Type B pancreatic cell (in vitro differentiated cells): Measurements from ENCODE around the gene WDR4. TPM values are rescaled to one million over a fixed set of nuclear protein-coding genes. Genes with fewer than 3 reads are reported as not detected.

ENCODE experiments used
- DNase-seq: peaks from one replicate; pipeline ENCODE4 v3.0.0; 2021; ENCODE audit warnings: mixed read lengths; ENCODE audit not compliant: unreplicated experiment; ENCODE audit errors: extremely low spot score
- H3K27ac Mint-ChIP-seq: 2 replicates; pipeline ENCODE4 v1.8.0; 2021; ENCODE audit warnings: mild to moderate bottlenecking, mixed read lengths
- H3K27me3 Mint-ChIP-seq: 2 replicates; pipeline ENCODE4 v1.8.0; 2021; ENCODE audit warnings: mixed read lengths
- H3K36me3 Mint-ChIP-seq: 2 replicates; pipeline ENCODE4 v1.8.0; 2021; ENCODE audit warnings: mixed read lengths
- H3K4me1 Mint-ChIP-seq: one replicate; pipeline ENCODE4 v1.8.0; 2021; ENCODE audit warnings: mixed read lengths; ENCODE audit not compliant: unreplicated experiment
- H3K4me3 Mint-ChIP-seq: 2 replicates; pipeline ENCODE4 v1.8.0; 2021; ENCODE audit warnings: mild to moderate bottlenecking, mixed read lengths
- H3K9me3 Mint-ChIP-seq: 2 replicates; pipeline ENCODE4 v1.8.0; 2021; ENCODE audit warnings: mixed read lengths
- CTCF ChIP-seq: fragments of 200-600 bp; sonication (generic); conservative IDR thresholded peaks from 2 replicates; pipeline ENCODE4 v1.5.0; 2021; ENCODE audit warnings: antibody characterized with exemption, mild to moderate bottlenecking
- total RNA-seq: library from RNA; stranded (reverse); gene quantifications from 2 replicates; pipeline ENCODE4 v1.2.1, GENCODE V29; 2021; ENCODE audit warnings: low replicate concordance

WDR4 gene
- total RNA-seq, 1 donor from 2014 or later, result 25.6 TPM

GRCh38 chr21:42868196-42868595, 11.1 kb downstream of the WDR4 start:
- peaks cover 5% of the 10 kb centered on the region for H3K4me1 Mint-ChIP-seq
- peaks cover 5% of the 10 kb centered on the region for H3K36me3 Mint-ChIP-seq
- no peak for TF ChIP-seq CTCF
- no peaks in the 10 kb centered on the region for H3K9me3 Mint-ChIP-seq
- no peak for DNase-seq
- H3K27me3 Mint-ChIP-seq, result no peaks in the 10 kb centered on the region
- no peak overlapping the region for H3K4me3 Mint-ChIP-seq
- no peak overlapping the region for H3K27ac Mint-ChIP-seq

GRCh38 chr21:42865776-42866160, 13.6 kb downstream of the WDR4 start:
- TF ChIP-seq CTCF, result no peak
- DNase-seq, result no peak
- Mint-ChIP-seq H3K27ac (no peak overlapping the region), H3K27me3 (no peaks in the 10 kb centered on the region), H3K4me1 (peaks cover 5% of the 10 kb centered on the region), H3K4me3 (no peak overlapping the region), H3K9me3 (no peaks in the 10 kb centered on the region), H3K36me3 (peaks cover 3% of the 10 kb centered on the region)

DNA sequence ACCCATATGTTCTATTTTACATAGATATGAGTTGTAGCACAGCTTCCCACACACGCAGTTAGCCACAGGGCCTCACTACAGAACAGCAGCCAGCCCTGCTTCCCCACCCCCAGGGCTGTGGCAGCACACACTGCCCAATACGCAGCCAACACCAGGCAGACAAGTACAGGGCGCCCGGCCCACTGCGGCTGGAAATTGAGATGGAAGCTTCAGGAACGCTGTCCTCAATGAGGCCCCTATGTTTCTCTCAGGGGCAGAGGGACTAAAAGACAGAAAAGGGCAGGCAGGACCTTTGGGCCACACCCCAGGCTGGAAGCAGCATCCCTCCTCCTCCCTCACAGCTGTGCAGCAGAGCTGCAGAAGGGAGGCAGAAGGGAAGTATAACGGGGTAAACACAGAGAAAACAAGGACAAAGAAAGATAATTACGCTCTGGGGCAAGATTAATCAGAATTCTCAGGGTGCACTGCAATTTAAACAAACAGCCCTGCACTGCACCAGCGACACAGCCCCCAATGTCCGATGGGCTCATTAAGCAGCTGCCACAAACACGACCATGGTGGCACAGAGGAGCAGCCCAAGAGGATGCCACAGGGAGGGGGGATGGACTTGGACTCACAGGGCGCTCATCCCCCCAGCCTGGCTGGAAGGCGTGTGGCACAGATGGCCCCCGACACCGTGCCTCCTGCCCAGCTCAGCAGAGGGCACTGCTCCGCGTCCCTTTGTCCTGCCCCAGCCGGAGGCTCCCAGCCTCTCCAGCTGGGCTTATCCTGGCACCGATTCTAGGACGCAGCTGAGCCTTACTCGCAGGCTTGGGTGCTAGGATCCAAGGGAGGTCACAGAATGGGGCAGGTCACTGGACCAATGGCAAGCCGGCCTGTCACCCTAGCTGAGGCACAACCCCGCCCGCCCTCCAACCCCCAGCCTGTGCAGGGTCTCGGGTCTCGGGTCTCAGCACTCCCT, 14.2 kb downstream of the WDR4 start:
- Mint-ChIP-seq H3K4me1 (peaks cover 5% of the 10 kb centered on the region), H3K9me3 (no peaks in the 10 kb centered on the region), H3K4me3 (no peak overlapping the region), H3K27me3 (no peaks in the 10 kb centered on the region), H3K36me3 (peaks cover 3% of the 10 kb centered on the region), H3K27ac (no peak overlapping the region)
- TF ChIP-seq CTCF, result no peak
- no peak for DNase-seq

DNA sequence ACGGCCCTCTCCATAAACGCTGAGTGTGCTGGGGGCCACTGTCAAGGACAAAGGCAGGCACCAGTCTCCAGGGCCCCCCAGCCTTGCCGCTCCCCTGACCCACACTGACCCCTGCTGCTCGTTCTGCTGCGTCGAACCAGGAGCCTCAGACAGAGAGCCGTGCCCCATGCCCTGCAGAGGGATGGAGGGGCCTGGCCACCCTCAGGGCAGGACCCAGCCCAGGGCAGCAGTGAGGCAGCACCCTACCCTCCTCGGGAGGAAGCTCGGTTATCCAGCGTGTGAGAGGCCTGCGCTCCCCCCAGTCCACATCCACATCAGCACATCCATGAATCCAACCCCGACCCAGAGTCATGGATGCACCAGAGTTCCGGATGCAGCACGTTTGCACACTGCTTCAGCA, 15.1 kb downstream of the WDR4 start:
- Mint-ChIP-seq H3K4me1 (peaks cover 5% of the 10 kb centered on the region), H3K9me3 (no peaks in the 10 kb centered on the region), H3K27ac (no peak overlapping the region), H3K36me3 (peaks cover 3% of the 10 kb centered on the region), H3K4me3 (no peak overlapping the region), H3K27me3 (no peaks in the 10 kb centered on the region)
- DNase-seq, result no peak
- TF ChIP-seq CTCF, result no peak

DNA sequence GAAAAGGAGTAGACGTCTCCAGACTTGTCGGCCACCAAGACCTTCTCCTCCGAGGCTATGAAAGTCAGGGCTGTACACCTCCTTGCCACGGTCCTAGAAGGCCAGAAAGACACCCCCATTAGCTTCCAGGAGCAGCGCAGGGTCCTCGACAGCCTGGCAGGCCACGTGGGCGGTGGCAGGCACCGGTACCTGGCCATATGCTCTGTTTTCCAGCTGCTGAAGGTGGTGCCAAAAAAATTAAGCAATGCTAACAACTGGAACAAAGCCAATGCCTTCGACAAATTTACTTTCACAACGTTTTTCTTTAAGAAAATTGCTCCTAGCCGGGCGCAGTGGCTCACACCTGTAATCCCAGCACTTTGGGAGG, 15.9 kb downstream of the WDR4 start:
- peaks cover 5% of the 10 kb centered on the region for H3K4me1 Mint-ChIP-seq
- peaks cover 3% of the 10 kb centered on the region for H3K36me3 Mint-ChIP-seq
- no peak overlapping the region for H3K4me3 Mint-ChIP-seq
- TF ChIP-seq CTCF, result no peak
- no peak for DNase-seq
- no peaks in the 10 kb centered on the region for H3K9me3 Mint-ChIP-seq
- H3K27ac Mint-ChIP-seq, result no peak overlapping the region
- no peaks in the 10 kb centered on the region for H3K27me3 Mint-ChIP-seq
